ENCODE measurements around the gene COL11A2. TPM values are rescaled to one million over a fixed set of nuclear protein-coding genes. Genes with fewer than 3 reads are reported as not detected.

COL11A2 gene
- total and polyA plus RNA-seq, 2 experiments from 2014 or later, result 1.6 to 2.7 TPM

DNA sequence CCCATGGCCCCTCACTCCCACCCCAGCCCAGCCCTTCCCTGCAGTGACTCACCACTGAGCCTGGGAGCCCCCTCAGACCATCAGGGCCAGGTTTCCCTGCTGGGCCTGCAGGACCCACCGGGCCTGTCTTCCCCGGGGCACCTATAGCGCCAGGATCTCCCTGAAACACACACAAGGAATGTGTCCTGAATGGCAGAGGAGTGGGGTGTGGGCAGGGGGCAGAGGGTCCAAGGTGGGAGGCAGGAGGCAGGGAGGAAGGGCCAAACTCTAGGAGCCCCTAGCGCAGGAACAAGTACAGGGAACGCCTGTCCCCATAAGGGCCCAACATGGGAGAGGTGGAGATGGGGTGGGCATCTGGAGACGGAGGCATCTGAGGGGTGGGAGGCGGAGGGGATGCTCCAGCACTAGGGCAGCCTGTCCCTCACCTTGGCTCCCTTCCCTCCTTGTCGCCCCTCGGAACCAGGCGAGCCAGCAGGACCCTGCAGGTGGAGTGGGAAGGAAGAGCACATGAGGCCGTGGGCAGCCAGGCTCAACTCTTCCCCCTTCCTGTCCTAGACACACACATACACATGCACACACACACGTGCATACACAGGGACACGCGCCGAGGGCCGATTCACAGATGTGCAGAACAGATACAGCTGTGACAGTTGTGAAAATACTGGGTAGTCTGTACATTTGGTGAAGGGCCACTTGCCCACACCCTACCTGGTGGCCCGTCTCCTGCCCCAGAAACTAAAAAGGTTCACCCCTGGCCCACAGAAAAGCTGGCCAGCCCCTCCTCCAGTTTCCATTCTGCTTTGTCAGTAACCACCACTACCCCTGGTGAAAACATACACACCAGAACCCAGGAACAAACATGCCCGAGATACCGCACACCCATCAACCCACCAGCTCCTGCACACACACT, 24.6 kb downstream of the COL11A2 start:
- H3K4me3 ChIP-seq, result no peak overlapping the region

More for the DNA sequence above, 24.6 kb downstream of the COL11A2 start:
- Histone ChIP-seq H3K27ac (ENCODE audit: low read depth) (no peak overlapping the region), H3K79me2 (replicated peaks; ENCODE audit: insufficient read depth) (no peaks in the 10 kb centered on the region), H3K4me2 (no peak overlapping the region), H3F3A (replicated peaks; ENCODE audit: low read depth) (no peaks in the 10 kb centered on the region), H3K9me2 (ENCODE audit: insufficient read depth) (no peaks in the 10 kb centered on the region), H4K20me1 (replicated peaks; ENCODE audit: insufficient read depth) (no peaks in the 10 kb centered on the region), H3K4me1 (ENCODE audit: insufficient read depth) (no peaks in the 10 kb centered on the region; the same call in 1 of the 2 replicates), H3K36me3 (ENCODE audit: insufficient read depth) (no peaks in the 10 kb centered on the region), H3K27me3 (ENCODE audit: insufficient read depth) (peaks cover under 1% of the 10 kb centered on the region; the same call in 1 of the 2 replicates), H2AFZ (no peak overlapping the region)
- no peaks in the 10 kb centered on the region; the same call in 1 of the 3 replicates for H3K9me3 Mint-ChIP-seq
- H3K27ac Mint-ChIP-seq, result no peak overlapping the region
- peaks cover 6% of the 10 kb centered on the region; the same call in 2 of the 3 replicates for H3K4me1 Mint-ChIP-seq
- DNase-seq (ENCODE audit: low spot score) (no peak), ATAC-seq (no peak)
- H3K36me3 Mint-ChIP-seq (ENCODE audit: low read depth), result no peaks in the 10 kb centered on the region
- H3K27me3 Mint-ChIP-seq (ENCODE audit: insufficient read depth, low read depth, poor library complexity), result peaks cover 13% of the 10 kb centered on the region
- no peak for TF ChIP-seq JUNB (IDR thresholded peaks at IDR 0.05; ENCODE audit: unreplicated experiment)
- no peak for TF ChIP-seq NANOG (IDR thresholded peaks at IDR 0.05; ENCODE audit: borderline replicate concordance)
- TF ChIP-seq STAT1 (IDR thresholded peaks at IDR 0.05; ENCODE audit: unreplicated experiment), result no peak
- no peak for TF ChIP-seq CREB1 (CRISPR knock-in tag; IDR thresholded peaks at IDR 0.05; ENCODE audit: low read depth)
- TF ChIP-seq EZH2 (IDR thresholded peaks at IDR 0.05; ENCODE audit: low read depth, unreplicated experiment), result no peak
- TF ChIP-seq, protein P1, sequence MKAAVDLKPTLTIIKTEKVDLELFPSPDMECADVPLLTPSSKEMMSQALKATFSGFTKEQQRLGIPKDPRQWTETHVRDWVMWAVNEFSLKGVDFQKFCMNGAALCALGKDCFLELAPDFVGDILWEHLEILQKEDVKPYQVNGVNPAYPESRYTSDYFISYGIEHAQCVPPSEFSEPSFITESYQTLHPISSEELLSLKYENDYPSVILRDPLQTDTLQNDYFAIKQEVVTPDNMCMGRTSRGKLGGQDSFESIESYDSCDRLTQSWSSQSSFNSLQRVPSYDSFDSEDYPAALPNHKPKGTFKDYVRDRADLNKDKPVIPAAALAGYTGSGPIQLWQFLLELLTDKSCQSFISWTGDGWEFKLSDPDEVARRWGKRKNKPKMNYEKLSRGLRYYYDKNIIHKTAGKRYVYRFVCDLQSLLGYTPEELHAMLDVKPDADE (IDR thresholded peaks at IDR 0.05), result no peak
- TF ChIP-seq EZH2phosphoT487 (IDR thresholded peaks at IDR 0.05; ENCODE audit: unreplicated experiment), result no peak
- TF ChIP-seq, protein P2, sequence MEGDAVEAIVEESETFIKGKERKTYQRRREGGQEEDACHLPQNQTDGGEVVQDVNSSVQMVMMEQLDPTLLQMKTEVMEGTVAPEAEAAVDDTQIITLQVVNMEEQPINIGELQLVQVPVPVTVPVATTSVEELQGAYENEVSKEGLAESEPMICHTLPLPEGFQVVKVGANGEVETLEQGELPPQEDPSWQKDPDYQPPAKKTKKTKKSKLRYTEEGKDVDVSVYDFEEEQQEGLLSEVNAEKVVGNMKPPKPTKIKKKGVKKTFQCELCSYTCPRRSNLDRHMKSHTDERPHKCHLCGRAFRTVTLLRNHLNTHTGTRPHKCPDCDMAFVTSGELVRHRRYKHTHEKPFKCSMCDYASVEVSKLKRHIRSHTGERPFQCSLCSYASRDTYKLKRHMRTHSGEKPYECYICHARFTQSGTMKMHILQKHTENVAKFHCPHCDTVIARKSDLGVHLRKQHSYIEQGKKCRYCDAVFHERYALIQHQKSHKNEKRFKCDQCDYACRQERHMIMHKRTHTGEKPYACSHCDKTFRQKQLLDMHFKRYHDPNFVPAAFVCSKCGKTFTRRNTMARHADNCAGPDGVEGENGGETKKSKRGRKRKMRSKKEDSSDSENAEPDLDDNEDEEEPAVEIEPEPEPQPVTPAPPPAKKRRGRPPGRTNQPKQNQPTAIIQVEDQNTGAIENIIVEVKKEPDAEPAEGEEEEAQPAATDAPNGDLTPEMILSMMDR (conservative IDR thresholded peaks at IDR 0.05; ENCODE audit: low read depth in 2 of 2), result no peak
- TF ChIP-seq POLR2AphosphoS5 (IDR thresholded peaks at IDR 0.05; ENCODE audit: low read depth), result no peak
- no peak for TF ChIP-seq ZNF114 (CRISPR knock-in tag; IDR thresholded peaks at IDR 0.05)
- TF ChIP-seq, protein P3, sequence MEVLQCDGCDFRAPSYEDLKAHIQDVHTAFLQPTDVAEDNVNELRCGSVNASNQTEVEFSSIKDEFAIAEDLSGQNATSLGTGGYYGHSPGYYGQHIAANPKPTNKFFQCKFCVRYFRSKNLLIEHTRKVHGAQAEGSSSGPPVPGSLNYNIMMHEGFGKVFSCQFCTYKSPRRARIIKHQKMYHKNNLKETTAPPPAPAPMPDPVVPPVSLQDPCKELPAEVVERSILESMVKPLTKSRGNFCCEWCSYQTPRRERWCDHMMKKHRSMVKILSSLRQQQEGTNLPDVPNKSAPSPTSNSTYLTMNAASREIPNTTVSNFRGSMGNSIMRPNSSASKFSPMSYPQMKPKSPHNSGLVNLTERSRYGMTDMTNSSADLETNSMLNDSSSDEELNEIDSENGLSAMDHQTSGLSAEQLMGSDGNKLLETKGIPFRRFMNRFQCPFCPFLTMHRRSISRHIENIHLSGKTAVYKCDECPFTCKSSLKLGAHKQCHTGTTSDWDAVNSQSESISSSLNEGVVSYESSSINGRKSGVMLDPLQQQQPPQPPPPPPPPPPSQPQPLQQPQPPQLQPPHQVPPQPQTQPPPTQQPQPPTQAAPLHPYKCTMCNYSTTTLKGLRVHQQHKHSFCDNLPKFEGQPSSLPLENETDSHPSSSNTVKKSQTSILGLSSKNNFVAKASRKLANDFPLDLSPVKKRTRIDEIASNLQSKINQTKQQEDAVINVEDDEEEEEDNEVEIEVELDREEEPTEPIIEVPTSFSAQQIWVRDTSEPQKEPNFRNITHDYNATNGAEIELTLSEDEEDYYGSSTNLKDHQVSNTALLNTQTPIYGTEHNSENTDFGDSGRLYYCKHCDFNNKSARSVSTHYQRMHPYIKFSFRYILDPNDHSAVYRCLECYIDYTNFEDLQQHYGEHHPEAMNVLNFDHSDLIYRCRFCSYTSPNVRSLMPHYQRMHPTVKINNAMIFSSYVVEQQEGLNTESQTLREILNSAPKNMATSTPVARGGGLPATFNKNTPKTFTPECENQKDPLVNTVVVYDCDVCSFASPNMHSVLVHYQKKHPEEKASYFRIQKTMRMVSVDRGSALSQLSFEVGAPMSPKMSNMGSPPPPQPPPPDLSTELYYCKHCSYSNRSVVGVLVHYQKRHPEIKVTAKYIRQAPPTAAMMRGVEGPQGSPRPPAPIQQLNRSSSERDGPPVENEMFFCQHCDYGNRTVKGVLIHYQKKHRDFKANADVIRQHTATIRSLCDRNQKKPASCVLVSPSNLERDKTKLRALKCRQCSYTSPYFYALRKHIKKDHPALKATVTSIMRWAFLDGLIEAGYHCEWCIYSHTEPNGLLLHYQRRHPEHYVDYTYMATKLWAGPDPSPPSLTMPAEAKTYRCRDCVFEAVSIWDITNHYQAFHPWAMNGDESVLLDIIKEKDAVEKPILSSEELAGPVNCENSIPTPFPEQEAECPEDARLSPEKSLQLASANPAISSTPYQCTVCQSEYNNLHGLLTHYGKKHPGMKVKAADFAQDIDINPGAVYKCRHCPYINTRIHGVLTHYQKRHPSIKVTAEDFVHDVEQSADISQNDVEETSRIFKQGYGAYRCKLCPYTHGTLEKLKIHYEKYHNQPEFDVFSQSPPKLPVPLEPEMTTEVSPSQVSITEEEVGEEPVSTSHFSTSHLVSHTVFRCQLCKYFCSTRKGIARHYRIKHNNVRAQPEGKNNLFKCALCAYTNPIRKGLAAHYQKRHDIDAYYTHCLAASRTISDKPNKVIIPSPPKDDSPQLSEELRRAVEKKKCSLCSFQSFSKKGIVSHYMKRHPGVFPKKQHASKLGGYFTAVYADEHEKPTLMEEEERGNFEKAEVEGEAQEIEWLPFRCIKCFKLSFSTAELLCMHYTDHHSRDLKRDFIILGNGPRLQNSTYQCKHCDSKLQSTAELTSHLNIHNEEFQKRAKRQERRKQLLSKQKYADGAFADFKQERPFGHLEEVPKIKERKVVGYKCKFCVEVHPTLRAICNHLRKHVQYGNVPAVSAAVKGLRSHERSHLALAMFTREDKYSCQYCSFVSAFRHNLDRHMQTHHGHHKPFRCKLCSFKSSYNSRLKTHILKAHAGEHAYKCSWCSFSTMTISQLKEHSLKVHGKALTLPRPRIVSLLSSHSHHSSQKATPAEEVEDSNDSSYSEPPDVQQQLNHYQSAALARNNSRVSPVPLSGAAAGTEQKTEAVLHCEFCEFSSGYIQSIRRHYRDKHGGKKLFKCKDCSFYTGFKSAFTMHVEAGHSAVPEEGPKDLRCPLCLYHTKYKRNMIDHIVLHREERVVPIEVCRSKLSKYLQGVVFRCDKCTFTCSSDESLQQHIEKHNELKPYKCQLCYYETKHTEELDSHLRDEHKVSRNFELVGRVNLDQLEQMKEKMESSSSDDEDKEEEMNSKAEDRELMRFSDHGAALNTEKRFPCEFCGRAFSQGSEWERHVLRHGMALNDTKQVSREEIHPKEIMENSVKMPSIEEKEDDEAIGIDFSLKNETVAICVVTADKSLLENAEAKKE (CRISPR knock-in tag; IDR thresholded peaks at IDR 0.05), result no peak
- no peak for TF ChIP-seq ZNF331 (CRISPR knock-in tag; IDR thresholded peaks at IDR 0.05; ENCODE audit: low read depth)
- TF ChIP-seq, protein P4, sequence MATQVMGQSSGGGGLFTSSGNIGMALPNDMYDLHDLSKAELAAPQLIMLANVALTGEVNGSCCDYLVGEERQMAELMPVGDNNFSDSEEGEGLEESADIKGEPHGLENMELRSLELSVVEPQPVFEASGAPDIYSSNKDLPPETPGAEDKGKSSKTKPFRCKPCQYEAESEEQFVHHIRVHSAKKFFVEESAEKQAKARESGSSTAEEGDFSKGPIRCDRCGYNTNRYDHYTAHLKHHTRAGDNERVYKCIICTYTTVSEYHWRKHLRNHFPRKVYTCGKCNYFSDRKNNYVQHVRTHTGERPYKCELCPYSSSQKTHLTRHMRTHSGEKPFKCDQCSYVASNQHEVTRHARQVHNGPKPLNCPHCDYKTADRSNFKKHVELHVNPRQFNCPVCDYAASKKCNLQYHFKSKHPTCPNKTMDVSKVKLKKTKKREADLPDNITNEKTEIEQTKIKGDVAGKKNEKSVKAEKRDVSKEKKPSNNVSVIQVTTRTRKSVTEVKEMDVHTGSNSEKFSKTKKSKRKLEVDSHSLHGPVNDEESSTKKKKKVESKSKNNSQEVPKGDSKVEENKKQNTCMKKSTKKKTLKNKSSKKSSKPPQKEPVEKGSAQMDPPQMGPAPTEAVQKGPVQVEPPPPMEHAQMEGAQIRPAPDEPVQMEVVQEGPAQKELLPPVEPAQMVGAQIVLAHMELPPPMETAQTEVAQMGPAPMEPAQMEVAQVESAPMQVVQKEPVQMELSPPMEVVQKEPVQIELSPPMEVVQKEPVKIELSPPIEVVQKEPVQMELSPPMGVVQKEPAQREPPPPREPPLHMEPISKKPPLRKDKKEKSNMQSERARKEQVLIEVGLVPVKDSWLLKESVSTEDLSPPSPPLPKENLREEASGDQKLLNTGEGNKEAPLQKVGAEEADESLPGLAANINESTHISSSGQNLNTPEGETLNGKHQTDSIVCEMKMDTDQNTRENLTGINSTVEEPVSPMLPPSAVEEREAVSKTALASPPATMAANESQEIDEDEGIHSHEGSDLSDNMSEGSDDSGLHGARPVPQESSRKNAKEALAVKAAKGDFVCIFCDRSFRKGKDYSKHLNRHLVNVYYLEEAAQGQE (IDR thresholded peaks at IDR 0.05; ENCODE audit: unreplicated experiment), result no peak
- H3K4me3 Mint-ChIP-seq, result no peak overlapping the region

All from GM23338 (cell line).